KOPT-K1 (cell line): ENCODE measurements around the gene GID8.

ENCODE experiments used
- H3K27ac ChIP-seq: fragments of 200-600 bp; sonication (generic); 2 replicates; pipeline ENCODE4 v1.5.1; 2016; ENCODE audit warnings: antibody characterized with exemption, mild to moderate bottlenecking, low read depth, low read length; ENCODE audit not compliant: poor library complexity, severe bottlenecking
- H3K36me3 ChIP-seq: fragments of 200-600 bp; sonication (generic); 2 replicates; pipeline ENCODE4 v1.5.1; 2017; ENCODE audit warnings: antibody characterized with exemption, mild to moderate bottlenecking, low read length, moderate library complexity; ENCODE audit not compliant: insufficient read depth
- H3K9me3 ChIP-seq: fragments of 200-600 bp; sonication (generic); 2 replicates; pipeline ENCODE4 v1.5.1; 2017; ENCODE audit warnings: antibody characterized with exemption, low read length, mild to moderate bottlenecking; ENCODE audit not compliant: insufficient read depth, poor library complexity, severe bottlenecking

The GID8 gene

DNA sequence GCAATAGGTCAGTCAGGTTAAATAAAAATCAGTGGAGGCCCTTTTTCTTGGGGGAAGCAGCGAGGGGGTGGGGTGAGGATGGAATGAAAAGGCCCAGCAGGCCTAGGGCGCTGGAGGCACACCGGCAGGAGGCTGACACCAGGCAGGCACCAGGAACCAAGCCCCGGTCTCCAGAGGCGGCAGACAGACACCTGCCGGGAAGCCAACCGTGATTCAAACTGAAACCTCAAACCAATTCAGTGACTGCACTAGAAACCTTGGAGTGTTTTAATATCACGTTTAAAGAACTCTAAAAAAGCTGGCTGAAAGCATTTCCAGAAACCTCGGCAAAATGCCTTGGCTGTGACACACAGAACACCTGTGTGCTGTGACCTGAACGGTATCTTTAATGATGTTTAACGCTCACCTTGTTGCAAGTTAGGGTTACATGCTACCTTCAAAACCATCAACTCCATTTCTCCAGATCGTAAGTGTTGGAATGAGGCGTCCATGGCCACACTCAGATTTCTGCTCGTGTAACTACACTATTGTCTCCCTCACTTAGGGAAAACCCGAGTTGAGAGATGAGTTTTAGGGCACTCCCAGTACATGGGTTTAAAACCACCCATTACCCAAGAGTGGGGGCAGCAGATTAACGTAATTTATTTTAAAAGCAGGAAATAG lies 38.8 kb upstream of the GID8 start:
- no peaks in the 10 kb centered on the region for H3K9me3 ChIP-seq
- peaks cover 85% of the 10 kb centered on the region for H3K36me3 ChIP-seq
- no peak overlapping the region for H3K27ac ChIP-seq

DNA sequence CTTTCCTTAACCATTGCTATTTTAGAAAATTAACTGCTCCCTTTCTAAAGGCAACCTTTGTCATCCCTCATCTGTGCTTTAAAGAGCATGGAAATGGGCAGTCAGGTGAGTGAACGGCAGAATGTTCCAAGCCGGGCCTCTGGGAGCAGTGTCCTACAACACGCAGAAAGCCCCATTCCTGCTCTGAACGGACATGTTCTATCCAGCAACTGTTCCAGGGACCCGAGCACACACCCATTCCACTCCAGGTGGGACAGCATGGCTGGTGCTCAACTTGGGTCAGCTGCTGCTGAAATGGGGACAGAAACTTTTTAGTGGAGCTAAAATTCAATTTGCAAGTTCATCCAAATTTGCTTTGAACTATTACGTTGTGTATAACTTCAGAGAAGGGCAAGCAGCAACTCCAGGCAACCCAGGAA lies 38.3 kb upstream of the GID8 start:
- peaks cover 85% of the 10 kb centered on the region for H3K36me3 ChIP-seq
- H3K9me3 ChIP-seq: no peaks in the 10 kb centered on the region
- H3K27ac ChIP-seq: no peak overlapping the region

DNA sequence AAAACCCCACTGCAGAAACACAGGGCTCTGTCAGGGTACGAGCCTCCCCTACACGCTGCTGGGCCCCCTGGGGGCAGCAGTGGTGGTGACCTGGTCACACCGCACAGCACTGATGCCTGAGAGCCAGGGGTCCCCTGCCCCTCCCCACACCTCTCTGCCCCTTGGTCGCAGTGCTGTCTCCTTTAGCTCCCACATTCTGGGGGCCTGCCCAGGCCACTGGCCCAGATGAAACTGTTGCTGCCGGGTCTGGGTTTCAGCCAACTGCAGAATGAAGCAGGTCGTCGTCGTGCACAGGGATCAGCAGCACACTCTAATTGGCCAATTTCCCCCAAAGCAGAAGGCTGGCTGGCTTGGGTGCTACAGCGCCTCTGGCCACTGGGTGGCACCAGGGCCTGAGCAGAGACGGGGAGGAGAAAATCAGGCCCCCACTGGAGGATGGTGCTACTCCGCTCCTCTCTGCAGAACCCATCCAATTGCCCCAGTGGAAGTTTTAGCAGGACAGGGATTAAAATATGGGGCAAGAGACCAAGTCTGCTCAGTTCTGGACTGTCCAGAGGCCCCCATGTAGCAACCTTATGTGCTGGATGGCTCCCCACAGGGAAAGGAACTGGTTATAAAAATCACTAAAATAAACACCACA lies 37.8 kb upstream of the GID8 start:
- no peak overlapping the region for H3K27ac ChIP-seq
- H3K36me3 ChIP-seq: peaks cover 85% of the 10 kb centered on the region

DNA sequence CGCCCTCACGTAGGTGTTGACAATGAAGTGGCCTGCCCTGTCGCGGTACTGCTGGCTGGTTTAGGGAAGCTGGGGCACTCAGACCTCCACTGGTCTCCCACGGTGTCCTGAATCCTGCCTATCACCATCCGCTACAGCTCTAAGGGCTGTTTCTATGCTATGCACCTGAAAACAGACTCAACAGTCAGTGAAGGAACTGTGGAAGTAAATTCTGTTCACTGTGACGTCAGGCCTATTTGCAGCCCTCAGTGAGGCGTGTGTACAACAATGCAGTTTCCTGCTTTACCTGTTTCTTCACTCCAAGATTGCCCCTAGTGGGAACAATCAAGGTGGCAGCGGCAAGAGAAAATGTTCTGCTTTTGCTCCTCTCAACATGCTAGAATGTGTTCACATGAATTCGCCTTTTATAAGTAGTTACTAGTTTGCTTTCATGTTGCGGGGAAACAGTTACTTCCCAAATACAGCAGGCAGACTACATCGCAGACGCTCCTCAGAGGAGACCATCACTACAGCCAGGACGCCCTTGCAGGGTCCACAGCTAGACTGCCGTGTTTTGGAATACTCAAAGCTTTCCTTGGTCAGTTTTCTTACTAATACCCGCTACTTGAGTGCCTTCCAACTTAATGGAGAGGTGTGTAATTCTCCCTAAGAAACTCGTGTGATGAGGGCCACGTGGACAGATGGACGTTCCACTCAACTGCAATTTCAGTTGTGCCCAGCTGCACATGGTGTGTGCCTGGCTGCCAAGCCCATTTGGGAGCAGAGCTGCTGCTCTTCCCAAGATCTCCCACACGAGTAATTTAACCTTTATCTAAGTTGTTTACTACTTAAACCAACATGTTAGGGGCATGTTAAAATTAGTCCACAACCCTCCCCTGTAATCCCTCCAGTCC lies 37.0 kb upstream of the GID8 start:
- Histone ChIP-seq H3K27ac (no peak overlapping the region), H3K9me3 (no peaks in the 10 kb centered on the region), H3K36me3 (peaks cover 85% of the 10 kb centered on the region)

More for the DNA sequence above, 37.8 kb upstream of the GID8 start:
- no peaks in the 10 kb centered on the region for H3K9me3 ChIP-seq

DNA sequence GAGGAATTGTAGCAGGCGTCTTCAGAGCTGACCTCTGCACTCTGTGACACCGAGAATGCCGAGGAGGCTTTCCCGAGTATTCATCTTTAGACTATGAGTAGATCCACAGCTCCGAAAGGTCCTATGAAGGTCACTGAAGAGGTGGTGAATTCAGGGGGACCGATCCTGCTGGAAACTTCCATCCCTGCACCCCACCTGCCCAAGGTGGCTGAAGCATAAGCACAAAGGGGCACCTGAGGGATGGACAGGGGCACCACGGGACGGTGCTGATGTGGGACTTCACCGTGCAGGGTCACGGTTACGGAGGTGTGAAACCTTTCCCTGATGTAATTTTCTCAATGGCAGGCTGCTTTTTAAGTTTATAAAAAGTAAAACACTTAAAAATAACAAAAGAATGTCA lies 36.1 kb upstream of the GID8 start:
- H3K36me3 ChIP-seq: peaks cover 85% of the 10 kb centered on the region

DNA sequence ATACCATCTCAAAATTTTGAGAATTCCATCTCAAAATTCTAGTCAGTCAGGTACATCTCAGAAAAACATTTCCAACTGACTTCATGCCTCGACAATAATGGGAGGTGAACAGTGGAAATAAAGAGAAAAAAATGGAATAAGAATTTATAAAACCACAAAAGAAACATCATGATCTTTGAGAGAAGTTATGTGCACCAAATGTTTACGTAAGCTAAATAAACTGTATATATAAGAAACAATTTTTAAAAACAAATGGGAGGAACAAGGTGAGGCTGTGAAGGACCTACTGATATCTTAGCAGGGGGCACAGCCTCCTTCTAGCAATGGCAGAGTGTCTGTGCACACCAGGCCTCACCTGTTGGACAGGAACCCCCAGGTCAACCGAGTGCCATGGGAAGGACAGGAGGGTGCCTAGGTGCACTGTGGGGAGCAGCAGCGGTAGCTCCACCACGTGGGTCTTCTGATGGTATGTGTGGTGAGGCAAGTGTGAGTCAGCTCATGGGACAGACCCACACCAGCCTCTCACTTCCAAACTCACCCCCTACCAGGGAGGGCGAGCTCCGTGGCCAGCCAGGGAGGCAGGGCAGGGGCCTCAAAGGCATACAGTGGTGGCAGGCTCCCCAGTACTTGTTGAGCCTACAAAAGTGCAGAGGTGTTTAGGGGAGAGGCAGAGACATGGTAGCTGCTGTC lies 34.9 kb upstream of the GID8 start:
- Histone ChIP-seq H3K27ac (no peak overlapping the region), H3K36me3 (peaks cover 85% of the 10 kb centered on the region), H3K9me3 (no peaks in the 10 kb centered on the region)

More for the DNA sequence above, 36.1 kb upstream of the GID8 start:
- Histone ChIP-seq H3K27ac (no peak overlapping the region), H3K9me3 (no peaks in the 10 kb centered on the region)

DNA sequence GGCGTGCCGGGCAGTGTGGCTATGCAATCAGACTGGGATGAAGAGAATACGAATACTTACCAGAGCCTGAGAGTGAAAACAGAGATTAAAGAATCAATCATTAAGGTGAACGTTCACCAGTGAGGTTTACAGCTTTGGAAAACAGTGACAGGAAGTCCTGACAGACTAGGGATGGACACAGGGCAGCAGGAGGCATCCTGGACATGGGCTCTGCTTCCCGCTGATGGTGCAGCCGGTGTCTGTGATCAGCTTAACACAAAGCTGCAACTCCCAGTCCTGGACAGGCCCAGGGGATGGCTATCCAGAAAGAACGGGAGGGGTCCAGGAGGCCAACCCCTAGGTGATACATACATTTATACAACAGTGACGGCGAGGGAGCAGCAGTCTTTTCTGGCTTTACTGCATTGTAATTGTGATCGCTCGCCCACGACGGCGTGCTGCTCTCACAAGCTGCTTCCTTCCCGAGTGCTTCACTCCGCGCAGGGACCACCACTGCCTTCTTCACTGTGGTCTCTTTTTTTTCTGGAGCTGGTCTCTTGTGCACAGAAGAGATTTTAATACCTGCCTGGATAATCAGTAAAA lies 32.3 kb upstream of the GID8 start:
- Histone ChIP-seq H3K9me3 (no peaks in the 10 kb centered on the region), H3K36me3 (peaks cover 100% of the 10 kb centered on the region), H3K27ac (no peak overlapping the region)

DNA sequence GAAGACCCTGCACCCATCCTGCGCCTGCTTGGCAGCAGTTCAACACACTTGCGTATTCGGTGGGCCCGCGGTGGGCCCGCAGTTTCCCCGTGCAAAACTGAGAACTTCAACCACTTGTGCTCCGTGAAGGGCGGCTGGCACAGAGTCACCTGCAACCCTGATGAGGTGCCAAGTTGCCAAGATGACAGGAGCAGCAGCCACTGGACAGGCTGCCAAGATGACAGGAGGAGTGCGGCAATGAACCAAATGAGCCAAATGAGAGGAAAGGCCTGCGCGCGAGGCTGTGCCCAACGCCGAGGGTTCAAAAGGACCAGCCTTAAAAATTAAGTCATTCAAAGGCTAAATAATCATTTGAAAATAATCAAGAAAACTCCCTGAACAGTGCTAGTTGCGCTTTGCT lies 31.7 kb upstream of the GID8 start:
- Histone ChIP-seq H3K36me3 (peaks cover 100% of the 10 kb centered on the region), H3K27ac (no peak overlapping the region), H3K9me3 (no peaks in the 10 kb centered on the region)

DNA sequence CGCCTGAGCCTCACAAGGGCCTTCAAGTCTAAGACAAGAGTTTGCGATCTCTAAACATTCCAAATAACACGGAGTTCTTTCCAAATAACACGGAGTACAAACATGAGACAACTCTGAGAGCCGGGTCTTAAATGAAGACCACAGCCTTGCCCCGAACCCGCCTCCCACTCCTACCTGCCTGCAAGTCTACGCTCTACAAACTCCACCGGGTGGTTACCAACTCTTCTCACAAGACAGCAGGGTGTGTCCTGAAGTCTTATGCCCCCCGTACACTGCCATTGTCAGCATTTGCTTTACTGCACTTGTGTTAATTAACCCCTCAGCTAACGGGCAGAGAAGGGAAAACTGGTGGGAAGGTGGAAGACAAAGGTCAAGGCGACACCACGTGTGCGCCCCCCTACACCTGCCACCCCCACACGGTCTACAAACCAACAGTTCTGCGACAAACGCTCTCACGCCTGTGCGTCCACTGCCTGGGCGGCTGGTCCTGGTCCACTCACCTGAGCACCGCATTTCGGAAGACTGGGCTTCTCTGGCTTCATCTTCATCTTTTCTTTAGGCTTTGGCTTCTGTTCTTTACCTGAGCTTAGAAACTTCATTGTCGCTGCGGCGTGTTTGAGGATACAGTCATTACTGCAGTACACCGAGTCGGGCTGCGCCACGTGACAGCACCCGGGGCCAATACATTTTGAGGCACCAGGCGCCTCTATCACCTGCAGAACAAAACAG lies 31.1 kb upstream of the GID8 start:
- Histone ChIP-seq H3K9me3 (no peaks in the 10 kb centered on the region), H3K36me3 (peaks cover 100% of the 10 kb centered on the region), H3K27ac (no peak overlapping the region)

DNA sequence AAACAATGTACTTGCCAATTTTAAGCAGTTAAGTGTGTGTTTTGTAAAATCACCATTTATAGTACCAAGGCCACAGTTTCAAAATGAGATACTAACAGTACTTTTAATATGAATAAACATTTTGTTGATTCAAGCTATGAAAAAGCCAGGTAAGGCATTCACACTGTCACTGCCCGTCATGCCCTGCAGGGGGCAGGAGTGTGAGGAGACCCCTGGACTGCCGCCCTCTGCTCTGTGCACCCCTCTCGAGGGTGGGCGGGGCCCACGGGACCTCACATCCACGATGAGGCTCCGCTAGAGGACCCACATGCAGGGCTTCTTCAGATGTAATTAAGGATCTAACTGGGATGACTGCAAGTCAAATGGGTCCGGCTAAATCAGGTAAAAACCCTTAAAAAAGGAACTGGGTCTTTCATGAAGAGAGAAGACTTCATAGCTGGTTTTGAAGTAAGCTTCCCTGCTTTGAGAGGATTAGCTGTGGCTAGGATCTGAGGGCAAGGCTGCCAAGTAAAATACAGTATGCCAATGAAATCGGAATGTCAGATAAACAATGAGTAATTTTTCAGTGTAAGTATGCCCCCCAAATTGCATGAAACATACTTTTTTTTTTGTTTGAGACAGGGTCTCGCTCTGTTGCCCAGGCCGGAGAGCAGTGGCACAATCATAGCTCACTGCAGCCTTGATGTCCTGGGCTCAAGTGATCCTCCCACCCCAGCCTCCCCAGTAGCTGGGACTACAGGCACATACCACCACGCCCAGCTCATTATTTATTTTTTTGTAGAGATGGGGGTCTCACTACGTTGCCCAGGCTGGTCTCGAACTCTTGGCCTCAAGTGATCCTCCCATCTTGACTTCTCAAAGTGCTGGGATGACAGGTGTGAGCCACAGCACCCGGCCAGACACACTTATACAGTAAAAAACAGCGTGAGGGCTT lies 30.3 kb upstream of the GID8 start:
- no peaks in the 10 kb centered on the region for H3K9me3 ChIP-seq
- H3K36me3 ChIP-seq: peaks cover 100% of the 10 kb centered on the region
- H3K27ac ChIP-seq: no peak overlapping the region

DNA sequence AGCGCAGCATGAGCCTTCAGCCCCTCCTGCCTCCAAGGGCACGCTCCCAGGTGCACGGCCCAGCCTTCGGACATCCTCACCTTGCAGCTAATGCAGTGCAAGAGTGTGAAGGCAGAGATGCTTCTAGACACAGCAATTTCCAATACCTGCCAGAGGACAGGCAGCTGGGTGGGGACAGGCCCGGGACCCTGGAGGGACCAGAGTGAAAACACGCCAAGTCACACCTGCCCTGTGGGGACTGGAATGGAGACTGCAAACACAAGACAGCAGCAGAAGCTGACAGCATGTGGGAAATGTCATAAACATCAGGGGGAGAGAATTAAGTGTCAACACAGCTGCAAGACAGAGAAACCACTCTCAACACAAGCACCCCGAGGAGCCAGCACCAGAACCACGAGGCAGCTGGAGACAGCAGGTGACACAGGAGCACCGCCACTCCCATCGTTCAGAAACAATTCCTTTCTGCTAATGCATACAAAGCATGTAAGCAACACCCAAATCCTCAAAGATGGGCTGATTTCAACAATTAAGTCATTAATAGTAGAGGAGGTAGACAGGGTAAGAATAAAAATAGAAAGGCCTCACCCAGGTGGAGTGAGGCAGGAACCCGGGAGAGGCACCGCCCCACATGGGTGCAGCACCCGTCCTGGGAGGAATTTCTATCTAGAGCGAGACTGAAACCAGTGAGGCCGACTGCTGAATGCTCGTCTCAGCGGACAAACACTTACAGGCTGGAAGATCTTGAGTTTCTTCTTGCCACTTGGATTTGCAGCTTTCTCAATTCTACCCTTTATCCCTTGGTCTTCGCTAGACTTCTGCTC lies 28.8 kb upstream of the GID8 start:
- Histone ChIP-seq H3K36me3 (peaks cover 100% of the 10 kb centered on the region), H3K9me3 (no peaks in the 10 kb centered on the region), H3K27ac (no peak overlapping the region)

DNA sequence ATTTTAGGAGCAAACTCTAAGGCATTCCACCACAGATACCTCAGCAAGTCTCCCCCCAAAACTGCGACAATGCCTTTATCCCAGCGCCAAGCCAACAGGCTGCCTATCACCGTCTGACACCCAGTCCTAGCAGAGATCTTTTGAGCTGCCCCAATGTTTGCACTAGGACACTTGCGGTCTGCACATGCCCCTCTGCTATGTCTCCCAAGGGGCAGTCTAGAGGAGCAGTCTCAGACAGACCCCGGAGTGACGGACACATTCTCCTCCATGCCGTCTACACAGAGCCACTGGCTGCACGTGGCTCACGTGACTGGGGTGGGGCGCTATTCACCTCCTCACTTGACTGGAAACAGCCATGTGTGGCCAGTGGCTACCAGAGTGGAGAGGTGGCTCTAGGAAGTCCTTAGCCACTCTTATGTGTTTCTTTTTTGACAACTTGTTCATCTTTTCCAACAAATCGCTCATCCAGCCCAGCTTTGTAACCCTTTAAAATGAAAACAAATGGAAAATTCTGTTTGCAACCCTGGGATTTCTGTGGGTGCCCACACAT lies 27.7 kb upstream of the GID8 start:
- Histone ChIP-seq H3K36me3 (peaks cover 90% of the 10 kb centered on the region), H3K9me3 (no peaks in the 10 kb centered on the region), H3K27ac (no peak overlapping the region)
